GM12801 (cell line): ENCODE data around the gene PEX12.

Source experiments
- TF ChIP-seq, protein P1 (sequence below): IDR thresholded peaks from one replicate; pipeline ENCODE4 v1.5.1; 2011; ENCODE audit warnings: control low read depth; ENCODE audit not compliant: insufficient read length; ENCODE audit errors: extremely low read depth

PEX12 gene

DNA sequence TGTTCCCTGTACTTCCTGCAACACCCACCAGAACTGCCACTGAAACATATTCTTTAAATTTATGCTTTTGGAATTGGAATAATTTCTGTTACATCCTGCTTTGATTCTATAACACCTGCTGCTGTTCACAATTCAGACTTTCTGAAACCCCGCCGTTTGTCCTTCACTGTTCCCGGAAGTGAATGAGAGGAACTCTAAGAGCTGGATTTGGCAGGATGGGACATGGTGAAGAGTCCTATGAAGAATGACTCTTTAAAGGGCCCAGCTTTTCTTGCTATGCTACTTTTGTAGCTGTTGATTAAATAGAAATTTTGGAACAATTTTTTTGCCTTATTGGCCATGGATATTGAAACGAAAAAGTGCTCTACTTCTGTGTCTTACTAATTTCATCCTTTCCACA lies 17.7 kb upstream of the PEX12 start:
- TF ChIP-seq, protein P1, sequence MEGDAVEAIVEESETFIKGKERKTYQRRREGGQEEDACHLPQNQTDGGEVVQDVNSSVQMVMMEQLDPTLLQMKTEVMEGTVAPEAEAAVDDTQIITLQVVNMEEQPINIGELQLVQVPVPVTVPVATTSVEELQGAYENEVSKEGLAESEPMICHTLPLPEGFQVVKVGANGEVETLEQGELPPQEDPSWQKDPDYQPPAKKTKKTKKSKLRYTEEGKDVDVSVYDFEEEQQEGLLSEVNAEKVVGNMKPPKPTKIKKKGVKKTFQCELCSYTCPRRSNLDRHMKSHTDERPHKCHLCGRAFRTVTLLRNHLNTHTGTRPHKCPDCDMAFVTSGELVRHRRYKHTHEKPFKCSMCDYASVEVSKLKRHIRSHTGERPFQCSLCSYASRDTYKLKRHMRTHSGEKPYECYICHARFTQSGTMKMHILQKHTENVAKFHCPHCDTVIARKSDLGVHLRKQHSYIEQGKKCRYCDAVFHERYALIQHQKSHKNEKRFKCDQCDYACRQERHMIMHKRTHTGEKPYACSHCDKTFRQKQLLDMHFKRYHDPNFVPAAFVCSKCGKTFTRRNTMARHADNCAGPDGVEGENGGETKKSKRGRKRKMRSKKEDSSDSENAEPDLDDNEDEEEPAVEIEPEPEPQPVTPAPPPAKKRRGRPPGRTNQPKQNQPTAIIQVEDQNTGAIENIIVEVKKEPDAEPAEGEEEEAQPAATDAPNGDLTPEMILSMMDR: no peak

DNA sequence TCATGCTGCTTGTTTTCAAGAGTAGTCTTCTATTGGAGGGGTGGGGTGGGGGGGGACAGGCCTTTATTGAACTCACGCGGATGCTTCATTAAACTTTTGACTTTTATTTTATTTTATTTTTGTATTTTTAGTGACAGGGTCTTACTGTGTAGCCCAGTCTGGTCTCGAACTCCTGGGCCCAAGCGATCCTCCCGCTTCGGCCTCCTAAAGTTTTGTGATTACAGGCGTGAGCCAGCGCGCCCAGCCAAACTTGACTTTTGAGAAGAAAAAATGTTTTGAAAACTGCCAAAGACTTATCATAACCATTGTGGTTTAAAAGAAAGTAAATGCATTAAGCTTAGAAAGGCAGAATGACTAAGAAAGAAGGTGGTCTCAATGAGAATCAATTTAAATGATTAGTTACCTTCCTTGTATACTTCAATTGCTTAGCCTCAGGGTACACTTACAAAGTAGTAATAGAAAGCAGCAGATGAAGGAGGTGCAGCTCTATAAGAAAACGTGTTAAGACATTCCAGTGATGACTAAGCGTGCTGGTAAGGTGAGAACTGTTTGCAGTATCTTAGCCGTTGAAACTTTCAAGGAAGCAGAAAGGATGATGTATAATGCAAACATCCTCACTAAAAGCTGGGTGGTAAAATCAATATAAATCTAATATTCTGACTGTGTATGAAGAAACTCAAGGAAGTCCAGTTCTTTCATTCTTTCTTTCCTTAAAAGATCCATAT lies 10.0 kb upstream of the PEX12 start:
- TF ChIP-seq, protein P1: no peak

DNA sequence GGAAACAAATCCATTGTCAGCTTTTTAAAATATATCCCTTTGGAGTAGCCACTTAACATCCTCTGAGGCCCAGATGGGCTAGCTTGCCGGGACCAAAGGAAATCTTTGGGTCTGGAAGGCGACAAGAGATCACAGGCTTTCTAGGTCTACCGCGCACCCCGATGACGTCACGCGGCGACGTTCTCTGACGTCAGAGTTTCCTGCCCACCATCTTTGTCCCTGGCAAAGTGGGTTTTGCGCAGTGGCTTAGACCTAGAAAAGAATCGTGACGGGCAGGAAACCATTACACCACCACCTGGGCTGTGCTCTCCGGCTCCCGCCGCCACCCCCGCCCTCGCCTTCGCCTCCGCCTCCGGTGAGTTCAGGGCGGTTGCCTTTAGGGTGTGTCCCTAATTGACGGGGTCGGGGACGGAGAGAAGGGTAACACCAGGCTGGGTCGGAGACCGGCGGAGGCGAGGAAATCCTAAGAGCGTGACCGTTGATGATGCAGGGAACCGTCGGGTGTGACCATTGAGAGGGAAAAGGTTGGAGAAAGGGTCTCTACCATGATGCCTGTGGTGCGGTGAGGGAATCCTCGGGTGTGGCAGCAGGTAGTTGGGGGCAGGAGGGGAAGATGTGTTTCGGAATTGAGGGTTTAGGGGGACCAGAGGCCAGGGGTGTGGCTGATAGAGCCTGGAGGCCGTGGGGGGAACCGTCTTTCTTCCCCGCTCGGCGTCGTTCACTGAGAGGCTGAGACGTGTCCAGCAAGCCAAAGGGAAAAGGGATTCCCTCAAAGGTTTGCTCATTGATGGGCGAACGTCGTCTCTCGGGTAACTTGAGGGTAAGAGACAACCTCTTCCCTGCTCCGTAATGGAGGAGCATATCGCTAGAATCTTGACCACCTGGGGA lies 8.9 kb upstream of the PEX12 start, which contains the start of gene AP2B1:
Gene AP2B1 (plus strand): TSS at position 249 of the 888 bp plus-strand sequence. CDS start 6,709 bp downstream, outside the sequence.
- TF ChIP-seq, protein P1: no peak

GRCh38 chr17:35586569-35587073 lies 8.2 kb upstream of the PEX12 start:
- TF ChIP-seq, protein P1: no peak

DNA sequence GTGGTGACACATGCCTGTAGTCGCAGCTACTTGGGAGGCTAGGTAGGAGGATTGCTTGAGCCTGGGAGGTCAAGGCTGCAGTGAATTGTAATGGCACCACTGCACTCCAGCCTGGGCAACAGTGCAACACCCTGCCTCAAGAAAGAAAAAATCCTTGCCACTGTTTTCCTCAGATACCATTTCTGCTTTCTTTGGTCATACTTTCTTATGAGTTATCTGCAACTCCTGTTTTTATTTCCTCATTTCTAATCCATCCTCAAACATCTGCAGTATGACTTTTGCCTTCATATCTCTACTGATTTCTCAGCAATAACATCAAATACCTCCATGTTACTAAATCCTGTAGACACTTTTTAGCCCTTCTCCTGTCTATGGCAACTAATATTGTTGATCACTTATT lies 5.7 kb upstream of the PEX12 start:
- TF ChIP-seq, protein P1: no peak

DNA sequence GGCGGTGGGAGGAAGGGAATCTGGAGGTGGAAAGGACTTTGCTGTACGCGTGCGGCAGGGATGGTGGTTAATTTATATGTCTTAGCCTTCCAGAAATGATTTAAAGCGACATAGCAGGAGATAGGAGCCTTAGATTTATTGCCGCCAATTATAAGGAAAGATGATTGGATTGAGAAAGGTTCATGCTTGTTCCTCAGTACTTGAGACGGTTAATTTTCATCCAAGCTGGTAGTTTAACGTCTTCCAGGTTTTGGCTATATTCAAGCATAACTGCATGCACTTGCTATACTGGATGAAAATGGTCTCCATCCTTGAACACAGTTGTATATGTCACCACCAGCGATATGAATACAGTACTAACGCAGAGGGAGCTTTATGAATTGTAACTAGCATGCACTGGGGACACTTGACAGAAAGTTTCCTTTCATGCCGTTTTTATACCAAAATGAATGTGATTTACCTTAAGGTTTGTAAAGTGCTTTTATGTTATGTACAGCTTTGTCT lies 610 bp upstream of the PEX12 start:
- TF ChIP-seq, protein P1: no peak

DNA sequence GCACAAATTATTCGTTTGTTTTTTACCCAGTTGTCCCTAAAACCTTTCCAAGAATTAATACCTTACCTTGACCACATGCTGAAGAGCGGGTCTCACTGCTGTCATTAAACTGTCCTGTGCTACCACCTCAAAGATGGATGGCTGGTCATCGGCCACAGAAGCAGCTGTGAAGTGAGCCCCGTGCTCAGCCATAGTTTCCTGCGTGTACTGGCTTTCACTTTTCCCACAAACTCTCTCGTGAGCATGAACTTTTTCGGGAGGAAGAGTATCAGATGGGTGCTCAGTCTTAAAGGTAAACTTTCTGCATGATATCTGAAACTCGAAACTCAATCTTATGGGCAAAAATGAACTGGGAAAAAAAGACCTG lies 558 bp downstream of the PEX12 start:
- TF ChIP-seq, protein P1: no peak
